IPS-NIHi7 (cell line): ENCODE measurements around the gene C20orf144.

Experiments used
- DNase-seq: peaks from one replicate; pipeline ENCODE4 v3.0.0; 2012; ENCODE audit warnings: mixed read lengths; ENCODE audit errors: extremely low spot score

Gene C20orf144

DNA sequence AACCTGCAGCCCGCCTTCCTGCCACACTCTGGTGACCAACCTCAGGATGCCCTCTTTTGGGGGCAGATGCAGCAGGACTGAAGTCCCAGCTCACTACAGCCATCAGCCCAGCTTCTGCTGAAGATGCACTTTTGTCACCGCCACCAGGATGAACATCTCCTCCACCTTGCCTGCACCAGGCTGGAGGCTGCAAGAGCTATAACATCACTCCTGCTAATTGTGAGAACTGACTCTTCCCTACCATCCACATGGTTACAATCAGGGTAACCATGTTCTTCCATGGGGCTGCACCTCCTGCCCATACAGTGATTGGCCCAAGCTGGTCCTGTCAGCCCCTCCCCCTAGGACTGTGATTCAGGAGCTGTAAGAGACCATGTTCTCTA is 2.6 kb downstream of the C20orf144 start:
- DNase-seq = no peak

- DNase-seq = peak; percentile 94
These were observed 4.4 kb downstream of the C20orf144 start, which contains the start of gene ACTL10 for GRCh38 chr20:33666293-33667244. Gene ACTL10 (plus strand): TSS chr20:33666943. CDS start chr20:33667498, 555 bp downstream.

- DNase-seq = no peak
These were observed 5.1 kb downstream of the C20orf144 start for GRCh38 chr20:33667245-33667675.

GRCh38 chr20:33667676-33668465 is 5.7 kb downstream of the C20orf144 start:
- DNase-seq = peak; percentile 91

GRCh38 chr20:33668466-33669155 is 6.5 kb downstream of the C20orf144 start:
- DNase-seq = no peak

DNA sequence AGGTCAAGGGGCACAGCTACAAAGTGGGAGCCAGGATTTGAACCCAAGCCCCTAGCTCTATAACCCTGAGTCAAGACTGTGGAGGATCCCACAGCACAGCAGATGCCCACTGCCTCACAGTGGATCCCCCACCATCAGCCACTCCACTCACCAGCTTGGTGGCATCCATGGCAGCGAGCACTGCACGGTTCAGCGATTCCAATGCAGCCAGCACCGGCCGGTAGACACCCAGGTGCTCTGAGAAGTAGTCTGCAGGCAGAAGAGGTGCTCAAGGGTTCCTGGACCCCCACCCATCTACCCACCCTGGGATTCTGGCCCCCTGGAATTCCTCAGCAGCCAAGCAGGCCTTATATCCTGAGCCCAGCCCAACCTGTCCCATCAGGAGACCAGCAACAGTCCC is 7.1 kb downstream of the C20orf144 start:
- DNase-seq = no peak

DNA sequence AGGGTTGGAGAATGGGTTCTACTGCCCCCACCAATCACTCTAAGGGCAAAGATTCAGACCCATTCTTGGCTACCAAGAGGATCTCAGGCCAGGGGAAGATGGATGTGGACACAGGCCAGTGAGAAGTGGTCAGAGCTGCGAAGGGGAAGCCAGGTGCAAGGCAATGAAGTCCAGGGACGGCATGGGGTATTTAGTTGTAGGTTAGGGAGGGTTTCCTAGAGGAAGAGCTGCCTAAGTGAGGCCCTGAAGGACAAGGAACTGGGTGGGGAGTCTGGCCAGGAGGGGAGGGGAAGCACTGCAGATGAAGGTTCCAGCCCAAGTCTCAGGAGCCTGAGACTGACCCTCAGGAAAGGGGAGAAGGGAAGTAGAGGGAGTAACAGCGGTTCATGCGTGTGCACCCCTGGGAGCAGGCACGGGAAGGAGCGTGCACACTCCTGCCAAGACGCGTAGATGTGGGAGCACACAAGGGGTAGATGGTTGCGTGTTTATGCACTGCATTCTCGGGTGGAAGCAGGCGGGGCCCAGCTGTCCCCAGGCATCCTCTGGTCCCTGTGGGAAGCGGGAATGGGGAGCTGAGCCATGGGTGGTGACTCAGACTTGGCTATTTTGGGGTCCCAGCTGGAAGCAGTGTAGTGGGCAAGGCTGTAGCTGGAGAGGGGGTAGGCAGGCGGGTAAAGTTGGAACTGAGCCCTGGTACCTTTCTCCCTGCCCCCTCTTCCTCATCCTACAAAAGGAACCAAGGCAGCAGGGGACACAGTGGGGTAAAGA is 7.9 kb downstream of the C20orf144 start:
- DNase-seq = no peak

DNA sequence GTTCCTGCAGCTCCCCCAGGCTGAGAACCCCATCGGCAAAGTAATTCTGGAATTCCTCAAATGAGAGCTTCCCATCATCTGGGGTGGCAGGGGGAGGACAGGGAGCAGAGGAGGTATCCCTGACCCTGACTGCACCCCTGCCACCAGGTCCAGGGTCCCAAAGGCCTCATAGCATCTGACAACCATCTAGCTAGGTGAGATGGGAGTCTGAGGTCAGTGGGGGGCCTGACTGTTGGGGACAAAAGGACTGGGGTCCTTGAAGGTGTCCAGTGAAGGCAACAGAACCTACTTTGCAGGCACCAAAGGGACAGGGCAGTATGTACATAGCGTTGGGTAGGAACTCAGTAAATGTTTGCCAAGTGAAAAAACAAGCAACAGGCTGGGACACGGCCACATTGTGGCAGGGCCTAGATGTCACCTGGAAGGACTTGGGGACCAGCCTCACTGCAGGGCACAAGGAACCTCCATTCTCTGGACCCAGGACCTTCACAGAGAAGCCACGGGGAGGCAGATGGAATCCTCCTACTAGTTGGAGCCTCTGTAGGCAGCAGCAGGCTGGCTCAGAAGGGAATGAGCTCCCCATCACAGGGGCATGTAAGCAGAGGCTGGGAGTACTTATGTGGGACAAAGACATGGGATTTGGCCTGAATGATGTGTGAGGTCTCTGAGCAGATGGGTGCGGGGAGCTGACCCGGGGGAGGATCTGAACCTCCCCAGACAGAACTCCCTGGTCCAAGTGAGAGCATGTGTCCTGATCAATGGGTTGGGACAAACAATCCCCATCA is 8.8 kb downstream of the C20orf144 start:
- DNase-seq = no peak

DNA sequence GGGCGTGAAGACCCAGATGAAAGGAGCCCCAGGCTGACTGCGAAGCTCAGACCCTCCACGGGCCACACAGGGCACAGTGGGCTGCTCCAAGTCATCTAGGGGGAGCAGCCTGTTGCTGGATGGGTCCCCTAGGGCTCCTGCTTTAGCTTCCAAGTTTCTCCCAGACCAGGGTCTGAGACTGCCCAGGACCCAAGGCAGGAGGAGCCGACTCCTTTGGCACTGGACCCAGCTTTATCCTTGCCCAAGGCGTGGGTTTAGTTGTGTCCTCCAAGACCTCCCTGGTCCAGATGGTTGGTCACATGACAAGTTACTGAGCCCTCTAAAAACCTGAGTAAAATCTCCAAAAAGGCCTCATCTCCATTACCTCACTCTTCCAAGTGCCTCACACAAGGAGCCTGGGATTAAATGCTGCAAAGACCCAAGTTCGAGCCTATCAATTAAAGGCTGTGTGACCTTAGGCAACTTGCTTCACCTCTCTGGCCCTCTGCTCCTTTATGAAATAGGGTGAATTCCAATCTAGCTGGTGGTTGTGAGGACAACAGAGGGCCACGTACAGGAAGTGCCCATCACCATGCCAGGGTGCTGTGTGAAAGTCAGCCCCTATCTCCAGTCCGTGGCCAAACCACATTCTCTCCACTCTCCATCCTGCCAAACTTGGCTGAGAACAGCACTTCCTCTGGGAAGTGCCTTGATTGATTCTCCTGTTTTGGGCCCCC is 9.6 kb downstream of the C20orf144 start:
- no peak for DNase-seq

DNA sequence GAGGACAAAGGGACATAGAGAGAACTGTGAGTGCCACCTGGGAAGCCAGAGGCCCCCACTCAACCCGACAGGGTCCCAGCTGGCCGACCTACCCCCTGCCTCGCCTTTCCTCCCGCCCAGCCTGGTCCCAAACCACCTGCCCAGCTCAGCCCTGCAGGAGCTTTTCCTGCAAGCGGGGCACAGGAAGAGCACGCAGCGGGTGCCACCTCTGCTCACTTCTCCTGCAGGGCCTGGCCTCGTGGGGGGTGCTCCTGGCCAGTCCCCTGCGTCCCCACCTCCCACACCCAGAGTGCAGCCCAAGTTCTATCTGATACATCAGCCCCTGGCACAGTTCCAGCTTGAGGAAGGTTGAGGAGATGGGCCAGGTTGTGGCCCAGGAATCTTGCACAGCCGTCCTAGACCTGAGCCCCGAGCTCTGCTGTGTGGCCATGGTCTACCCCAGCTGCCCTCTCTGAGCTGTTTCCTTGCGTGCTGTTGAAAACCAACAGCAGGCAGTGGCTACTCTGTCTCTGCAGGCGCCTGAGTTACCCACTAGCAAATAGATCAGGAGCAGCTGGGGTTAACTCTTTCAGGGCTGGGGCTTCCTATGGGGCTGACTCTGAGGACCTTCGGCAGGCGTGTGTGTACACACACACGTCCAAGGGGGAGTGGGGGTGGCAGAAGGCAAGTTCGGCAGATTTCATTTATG is 10.4 kb downstream of the C20orf144 start:
- no peak for DNase-seq

- DNase-seq = no peak
These were observed 10.9 kb downstream of the C20orf144 start for GRCh38 chr20:33673114-33673409.

DNA sequence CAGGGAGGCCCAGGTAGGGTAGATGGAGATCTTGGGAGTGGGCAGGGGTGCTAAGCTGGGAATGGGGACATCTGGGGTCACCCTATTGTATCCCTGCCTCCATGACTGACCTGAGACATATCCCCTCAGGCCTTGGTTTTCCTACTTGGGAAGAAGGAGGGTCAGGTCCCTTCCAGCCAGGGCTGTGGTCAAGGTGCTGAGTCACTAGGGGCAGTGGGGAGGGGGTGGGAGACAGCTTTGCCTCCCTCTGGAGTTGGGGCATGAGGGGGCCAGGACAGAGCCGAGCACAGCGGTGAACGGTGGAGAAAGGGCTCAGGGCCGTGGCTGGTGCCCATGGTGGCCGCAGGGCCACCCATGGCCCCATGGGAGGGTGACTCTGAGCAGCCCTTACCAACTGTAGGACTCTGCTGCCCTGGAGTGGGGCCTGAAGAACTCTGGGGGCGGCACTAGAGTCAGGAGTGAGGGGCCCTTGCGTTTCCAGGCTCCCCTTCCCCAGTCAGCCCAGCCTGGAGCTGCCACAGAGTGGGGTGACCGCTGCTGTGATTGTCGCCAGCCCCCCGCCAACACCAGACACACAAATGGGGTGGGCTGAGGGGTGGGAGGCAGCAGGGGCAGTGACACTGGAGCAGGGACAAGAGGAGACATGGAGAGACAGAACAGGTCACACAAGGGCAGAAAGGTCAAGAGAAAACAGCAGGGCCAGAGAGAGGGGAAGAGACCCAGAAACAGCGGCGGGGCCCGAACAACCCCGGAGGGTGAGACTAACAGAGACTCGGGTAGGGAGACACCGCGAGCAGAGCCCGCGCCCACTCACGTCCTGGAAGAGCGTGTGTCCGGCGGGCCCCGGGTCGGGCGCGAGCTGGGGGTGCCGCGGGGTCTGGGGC is 11.5 kb downstream of the C20orf144 start:
- no peak for DNase-seq

GRCh38 chr20:33674294-33675135 is 12.4 kb downstream of the C20orf144 start, which contains the start of gene NECAB3:
Gene NECAB3 (minus strand): TSS chr20:33674428. CDS start chr20:33674352, 76 bp downstream.
- DNase-seq = peak; percentile 88

- no peak for DNase-seq
These were observed 13.2 kb downstream of the C20orf144 start for GRCh38 chr20:33675136-33675959.

GRCh38 chr20:33676121-33676520 is 14.0 kb downstream of the C20orf144 start:
- no peak for DNase-seq
